ENCODE results near the gene TIPIN. TPM values are rescaled to one million over a fixed set of nuclear protein-coding genes. Genes with fewer than 3 reads are reported as not detected.

Gene TIPIN
- polyA plus RNA-seq, 1 experiment, result 10.4 TPM

DNA sequence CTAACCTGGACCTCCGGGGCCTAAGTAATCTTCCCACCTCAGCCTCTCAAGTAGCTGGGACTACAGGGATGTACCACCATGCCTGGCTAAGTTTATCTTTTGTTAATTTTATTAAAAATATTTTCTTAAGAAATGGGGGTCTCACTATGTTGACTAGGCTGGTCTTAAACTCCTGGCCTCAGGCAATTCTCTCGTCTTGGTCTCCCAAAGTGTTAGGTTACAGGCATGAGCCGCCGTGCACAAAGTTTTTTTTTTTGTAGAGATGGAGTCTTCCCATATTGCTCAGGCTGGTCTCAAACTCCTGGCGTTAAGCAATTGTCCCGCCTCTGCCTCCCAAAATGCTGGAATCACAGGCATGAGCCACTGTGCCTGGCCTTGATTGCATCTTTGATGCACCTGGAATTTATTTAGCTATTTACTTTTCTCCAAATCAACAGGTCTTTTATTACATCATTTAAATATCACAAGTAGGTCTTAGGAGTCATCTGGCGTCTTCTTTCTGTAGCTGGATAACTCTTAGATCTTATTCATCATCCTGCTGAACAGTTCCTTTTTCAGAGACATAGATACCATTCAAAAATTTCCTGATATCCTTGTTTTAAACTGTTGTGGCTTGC lies 22.4 kb upstream of the TIPIN start:
- ChIA-PET POLR2A (interaction anchor here (0.9 kb wide), 1 partner anchor 8 kb away, joined by 5 read pairs; the partner anchor contains the start of gene MAP2K1), CTCF (interaction anchor here (1.1 to 1.7 kb wide), 2 partner anchors 7 to 91 kb away, joined by 4 to 9 read pairs; partner anchors contain the start of gene MAP2K1)
- Histone ChIP-seq H3K9me3 (ENCODE audit: control insufficient read depth, insufficient read depth, low read length) (peaks cover 5% of the 10 kb centered on the region; the same call in 1 of the 2 replicates), H3K27me3 (ENCODE audit: control insufficient read depth, insufficient read depth, low read length) (no peaks in the 10 kb centered on the region), H3K27ac (ENCODE audit: low read depth, low read length) (no peak overlapping the region), H3K4me3 (ENCODE audit: low read depth, low read length) (no peak overlapping the region)
- no peak for DNase-seq (ENCODE audit: low read depth, low spot score)
- TF ChIP-seq, protein P1, sequence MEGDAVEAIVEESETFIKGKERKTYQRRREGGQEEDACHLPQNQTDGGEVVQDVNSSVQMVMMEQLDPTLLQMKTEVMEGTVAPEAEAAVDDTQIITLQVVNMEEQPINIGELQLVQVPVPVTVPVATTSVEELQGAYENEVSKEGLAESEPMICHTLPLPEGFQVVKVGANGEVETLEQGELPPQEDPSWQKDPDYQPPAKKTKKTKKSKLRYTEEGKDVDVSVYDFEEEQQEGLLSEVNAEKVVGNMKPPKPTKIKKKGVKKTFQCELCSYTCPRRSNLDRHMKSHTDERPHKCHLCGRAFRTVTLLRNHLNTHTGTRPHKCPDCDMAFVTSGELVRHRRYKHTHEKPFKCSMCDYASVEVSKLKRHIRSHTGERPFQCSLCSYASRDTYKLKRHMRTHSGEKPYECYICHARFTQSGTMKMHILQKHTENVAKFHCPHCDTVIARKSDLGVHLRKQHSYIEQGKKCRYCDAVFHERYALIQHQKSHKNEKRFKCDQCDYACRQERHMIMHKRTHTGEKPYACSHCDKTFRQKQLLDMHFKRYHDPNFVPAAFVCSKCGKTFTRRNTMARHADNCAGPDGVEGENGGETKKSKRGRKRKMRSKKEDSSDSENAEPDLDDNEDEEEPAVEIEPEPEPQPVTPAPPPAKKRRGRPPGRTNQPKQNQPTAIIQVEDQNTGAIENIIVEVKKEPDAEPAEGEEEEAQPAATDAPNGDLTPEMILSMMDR (IDR thresholded peaks at IDR 0.05; ENCODE audit: low read depth, low read length), result no peak

DNA sequence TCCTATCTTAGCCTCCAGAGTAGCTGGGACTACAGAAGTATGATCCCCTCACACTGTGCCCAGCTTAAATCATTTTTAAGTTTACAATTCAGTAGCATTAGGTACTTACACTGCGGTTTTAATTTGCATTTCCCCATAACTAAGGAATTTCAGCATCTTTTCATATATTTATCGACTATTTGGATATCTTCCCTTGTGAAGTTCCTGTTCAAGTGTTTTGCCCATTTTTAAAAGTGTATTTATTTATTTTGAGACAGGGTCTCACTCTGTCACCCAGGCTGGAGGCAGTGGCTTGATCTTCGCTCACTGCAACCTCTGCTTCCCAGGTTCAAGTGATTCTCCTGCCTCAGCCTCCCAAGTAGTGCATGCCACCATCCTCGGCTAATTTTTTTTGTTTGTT lies 17.7 kb upstream of the TIPIN start:
- Histone ChIP-seq H3K27me3 (ENCODE audit: control insufficient read depth, insufficient read depth, low read length) (no peaks in the 10 kb centered on the region), H3K4me3 (ENCODE audit: low read depth, low read length) (no peak overlapping the region), H3K27ac (ENCODE audit: low read depth, low read length) (no peak overlapping the region), H3K9me3 (ENCODE audit: control insufficient read depth, insufficient read depth, low read length) (peaks cover 5% of the 10 kb centered on the region; the same call in 1 of the 2 replicates)
- TF ChIP-seq, protein P1 (IDR thresholded peaks at IDR 0.05; ENCODE audit: low read depth, low read length), result no peak
- DNase-seq (ENCODE audit: low read depth, low spot score), result no peak
- CTCF ChIA-PET, result interaction anchor here (1.0 kb wide), 1 partner anchor 124 kb away, joined by 3 read pairs; the partner anchor contains the start of gene SNAPC5
- POLR2A ChIA-PET, result no interaction called here

DNA sequence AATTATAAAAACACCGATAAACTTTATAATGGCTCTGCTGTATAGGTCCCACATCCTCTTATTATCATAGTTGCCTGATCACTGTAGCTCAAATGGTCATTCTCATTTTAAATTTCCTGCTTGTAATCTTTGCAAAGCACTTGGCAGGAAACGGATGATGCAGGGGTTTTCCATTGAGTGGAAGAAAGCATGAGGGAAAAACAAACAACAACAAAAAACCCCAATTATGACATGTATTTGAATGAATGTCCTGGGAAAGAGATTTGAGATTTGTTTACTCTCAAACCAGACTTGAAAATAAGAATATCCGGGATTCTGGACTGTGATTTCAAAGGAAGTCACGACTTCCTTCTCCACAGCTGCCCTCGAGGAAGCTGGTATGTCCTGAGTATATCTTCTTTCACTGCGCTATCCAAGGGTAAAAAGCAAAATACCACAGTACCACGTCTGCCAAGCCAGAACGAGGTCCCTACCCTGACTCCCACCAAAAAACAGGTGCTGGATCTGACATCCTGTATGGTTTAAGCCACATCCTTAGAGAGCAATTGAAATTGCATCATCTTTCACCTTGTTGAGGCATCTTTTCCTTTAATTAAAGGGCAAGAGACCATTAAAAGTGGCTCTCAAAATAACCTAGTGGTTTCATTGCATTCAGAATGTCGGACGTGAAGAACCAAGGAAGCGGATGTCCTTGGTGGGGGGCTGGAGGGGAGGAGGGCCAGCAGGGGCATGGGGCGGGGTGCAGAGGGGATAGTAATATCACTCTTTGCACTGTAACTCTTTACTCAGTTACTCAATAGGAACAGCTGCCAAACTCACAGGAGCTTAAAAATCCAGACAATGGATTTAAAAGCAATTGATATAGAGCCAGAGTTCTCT lies 13.5 kb upstream of the TIPIN start:
- H3K9me3 ChIP-seq (ENCODE audit: control insufficient read depth, insufficient read depth, low read length), result peaks cover 5% of the 10 kb centered on the region; the same call in 1 of the 2 replicates
- H3K27ac ChIP-seq (ENCODE audit: low read depth, low read length), result no peak overlapping the region
- no peaks in the 10 kb centered on the region for H3K27me3 ChIP-seq (ENCODE audit: control insufficient read depth, insufficient read depth, low read length)
- ChIA-PET POLR2A (interaction anchor here (0.7 kb wide), 1 partner anchor 14 kb away, joined by 4 read pairs; the partner anchor contains the start of gene TIPIN), CTCF (interaction anchor here (0.8 kb wide), 1 partner anchor 16 kb away, joined by 3 read pairs; no protein-coding TSS in a partner anchor)
- peak overlapping the region; percentile 13; the same call in 1 of the 2 replicates for H3K4me3 ChIP-seq (ENCODE audit: low read depth, low read length)
- no peak for DNase-seq (ENCODE audit: low read depth, low spot score)
- TF ChIP-seq, protein P1 (IDR thresholded peaks at IDR 0.05; ENCODE audit: low read depth, low read length), result no peak

DNA sequence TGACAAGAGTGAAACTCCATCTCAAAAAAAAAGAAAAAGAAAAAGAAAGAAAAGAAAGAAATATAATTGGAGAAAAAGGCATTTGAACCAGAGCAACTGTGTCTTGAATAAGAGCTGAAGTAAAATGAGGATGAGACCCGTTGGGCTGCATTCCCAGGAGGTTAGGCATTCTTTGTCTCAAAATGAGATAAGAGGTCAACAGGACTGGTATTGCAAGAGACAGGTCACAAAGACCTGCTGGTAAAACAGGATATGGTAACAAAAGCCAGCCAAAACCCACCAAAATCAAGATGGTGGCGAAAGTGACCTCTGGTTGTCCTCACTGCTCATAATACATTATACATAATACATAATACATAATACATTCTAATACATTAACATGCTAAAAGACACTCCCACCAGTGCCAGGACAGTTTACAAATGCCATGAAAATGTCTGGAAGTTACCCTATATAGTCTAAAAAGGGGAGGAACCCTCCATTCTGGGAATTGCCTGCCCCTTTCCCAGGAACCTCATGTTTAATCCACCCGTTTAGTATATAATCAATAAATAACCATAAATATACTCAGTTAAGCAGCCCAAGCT lies 8.6 kb upstream of the TIPIN start:
- CTCF ChIA-PET, result no interaction called here
- POLR2A ChIA-PET, result no interaction called here
- no peaks in the 10 kb centered on the region for H3K9me3 ChIP-seq (ENCODE audit: control insufficient read depth, insufficient read depth, low read length)

More for the DNA sequence above, 8.6 kb upstream of the TIPIN start:
- TF ChIP-seq, protein P1 (IDR thresholded peaks at IDR 0.05; ENCODE audit: low read depth, low read length), result no peak
- Histone ChIP-seq H3K27me3 (ENCODE audit: control insufficient read depth, insufficient read depth, low read length) (no peaks in the 10 kb centered on the region), H3K4me3 (ENCODE audit: low read depth, low read length) (no peak overlapping the region), H3K27ac (ENCODE audit: low read depth, low read length) (no peak overlapping the region)
- DNase-seq (ENCODE audit: low read depth, low spot score), result no peak
